ENCODE data around the gene RSPH1. TPM values are rescaled to one million over a fixed set of nuclear protein-coding genes. Genes with fewer than 3 reads are reported as not detected.
A peak's percentile ranks its signal among the peaks of the same experiment; 100 is the strongest.

Gene RSPH1
- total RNA-seq, 2 experiments from 2014 or later, result not detected

GRCh38 chr21:42465008-42465802 lies 30.8 kb downstream of the RSPH1 start:
- Mint-ChIP-seq H3K4me3 (no peak overlapping the region), H3K36me3 (ENCODE audit: low read depth) (no peaks in the 10 kb centered on the region), H3K27me3 (no peaks in the 10 kb centered on the region), H3K9me3 (no peaks in the 10 kb centered on the region), H3K4me1 (ENCODE audit: low read depth) (peaks cover 62% of the 10 kb centered on the region), H3K27ac (peak overlapping the region; percentile 4)
- no peak for ATAC-seq
- CTCF ChIA-PET, result interaction anchor here (4.2 kb wide), 1 partner anchor 73 kb away, joined by 22 read pairs; no protein-coding TSS in a partner anchor
- no peak for DNase-seq
- no peak for TF ChIP-seq CTCF (IDR thresholded peaks at IDR 0.05)
- POLR2A ChIA-PET, result interaction anchor here (0.6 kb wide), 1 partner anchor 403 kb away, joined by 3 read pairs; no protein-coding TSS in a partner anchor
- intact Hi-C loops (cut with micrococcal nuclease), result loop anchor here (5.0 kb wide), 1 partner anchor 62 kb away; no protein-coding TSS in a partner anchor

DNA sequence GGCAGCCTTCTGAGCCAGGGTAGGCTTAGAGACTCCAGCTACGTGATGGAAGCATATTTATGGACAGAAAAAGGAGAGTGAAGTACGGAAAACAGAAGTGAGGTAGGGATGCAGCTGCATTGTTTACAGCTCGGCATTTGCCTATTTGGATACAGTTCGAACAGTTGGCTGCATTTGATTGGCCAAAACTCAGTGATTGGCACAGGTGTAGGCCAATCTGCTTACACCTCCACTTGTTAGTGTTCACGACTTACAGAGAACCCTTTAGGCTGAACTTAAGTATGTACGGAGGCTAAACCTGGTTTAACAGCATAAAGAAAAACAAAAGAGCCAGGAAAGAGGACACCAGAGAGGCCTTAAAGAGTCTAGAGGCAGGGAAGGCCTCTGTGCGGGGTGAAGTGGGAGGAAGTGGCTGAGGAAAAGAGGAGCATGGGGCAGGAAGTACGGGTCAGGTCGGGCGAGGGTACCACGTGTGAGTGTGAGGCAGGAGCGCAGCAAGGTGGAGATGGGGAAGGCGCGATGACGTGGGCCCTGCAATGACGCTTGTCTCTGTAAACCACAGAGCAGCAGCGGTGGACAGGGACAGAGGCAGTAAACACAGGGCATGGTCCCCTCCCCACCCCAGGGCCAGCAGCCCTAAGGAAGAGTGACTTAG lies 32.0 kb downstream of the RSPH1 start:
- no peaks in the 10 kb centered on the region for H3K27me3 Mint-ChIP-seq
- intact Hi-C loops (cut with micrococcal nuclease), result no loop called here
- ChIA-PET POLR2A (interaction anchor here (1.2 kb wide), 1 partner anchor 14 kb away, joined by 3 read pairs; no protein-coding TSS in a partner anchor), CTCF (no interaction called here)
- peaks cover 64% of the 10 kb centered on the region for H3K4me1 Mint-ChIP-seq (ENCODE audit: low read depth)
- DNase-seq (peak; percentile 80), ATAC-seq (peak; percentile 71)
- H3K9me3 Mint-ChIP-seq, result no peaks in the 10 kb centered on the region
- TF ChIP-seq CTCF (IDR thresholded peaks at IDR 0.05), result no peak
- no peaks in the 10 kb centered on the region for H3K36me3 Mint-ChIP-seq (ENCODE audit: low read depth)
- H3K27ac Mint-ChIP-seq, result peak overlapping the region; percentile 92
- H3K4me3 Mint-ChIP-seq, result peak overlapping the region; percentile 30

GRCh38 chr21:42461881-42462877 lies 33.8 kb downstream of the RSPH1 start:
- no peaks in the 10 kb centered on the region for H3K9me3 Mint-ChIP-seq
- H3K4me3 Mint-ChIP-seq, result no peak overlapping the region
- CTCF ChIA-PET, result interaction anchor here (0.8 to 1.0 kb wide), 3 partner anchors 12 to 131 kb away, joined by 3 to 6 read pairs (median 3); no protein-coding TSS in a partner anchor
- H3K36me3 Mint-ChIP-seq (ENCODE audit: low read depth), result no peaks in the 10 kb centered on the region
- peaks cover 60% of the 10 kb centered on the region for H3K4me1 Mint-ChIP-seq (ENCODE audit: low read depth)
- H3K27ac Mint-ChIP-seq, result no peak overlapping the region
- TF ChIP-seq CTCF (IDR thresholded peaks at IDR 0.05), result no peak
- POLR2A ChIA-PET, result interaction anchor here (0.6 to 1.2 kb wide), 4 partner anchors 12 to 177 kb away, joined by 3 read pairs; no protein-coding TSS in a partner anchor
- DNase-seq (peak; percentile 42), ATAC-seq (no peak)
- intact Hi-C loops (cut with micrococcal nuclease), result no loop called here
- H3K27me3 Mint-ChIP-seq, result no peaks in the 10 kb centered on the region

GRCh38 chr21:42461185-42461520 lies 34.9 kb downstream of the RSPH1 start:
- ChIA-PET CTCF (no interaction called here), POLR2A (interaction anchor here (1.1 to 1.4 kb wide), 3 partner anchors 38 to 53 kb away, joined by 3 to 4 read pairs (median 3); partner anchors contain the start of gene SLC37A1)
- no peaks in the 10 kb centered on the region for H3K36me3 Mint-ChIP-seq (ENCODE audit: low read depth)
- H3K9me3 Mint-ChIP-seq, result no peaks in the 10 kb centered on the region
- no peaks in the 10 kb centered on the region for H3K27me3 Mint-ChIP-seq
- DNase-seq (peak; percentile 20), ATAC-seq (no peak)
- no peak for TF ChIP-seq CTCF (IDR thresholded peaks at IDR 0.05)
- H3K4me1 Mint-ChIP-seq (ENCODE audit: low read depth), result peaks cover 66% of the 10 kb centered on the region
- H3K27ac Mint-ChIP-seq, result peak overlapping the region; percentile 50
- intact Hi-C loops (cut with micrococcal nuclease), result no loop called here
- H3K4me3 Mint-ChIP-seq, result peak overlapping the region; percentile 24

All from activated CD8-positive, alpha-beta T cell treated with anti-CD3 and anti-CD28 coated beads for 36 hours (primary cell).